GM12864 (cell line): ENCODE data around the gene ADAD1.

ENCODE experiments used
- DNase-seq: peaks from one replicate; pipeline ENCODE4 v3.0.0-alpha.2; 2011; ENCODE audit warnings: low read depth
- H3K4me3 ChIP-seq: 2 replicates; pipeline ENCODE4 v1.5.1; 2011; ENCODE audit warnings: mild to moderate bottlenecking, low read depth, low read length, control low read depth
- CTCF ChIP-seq: IDR thresholded peaks from 2 replicates; pipeline ENCODE4 v1.5.1; 2011; ENCODE audit warnings: low read depth, mild to moderate bottlenecking, moderate library complexity, low read length, control low read depth, inconsistent platforms; ENCODE audit errors: missing control alignments

The ADAD1 gene

DNA sequence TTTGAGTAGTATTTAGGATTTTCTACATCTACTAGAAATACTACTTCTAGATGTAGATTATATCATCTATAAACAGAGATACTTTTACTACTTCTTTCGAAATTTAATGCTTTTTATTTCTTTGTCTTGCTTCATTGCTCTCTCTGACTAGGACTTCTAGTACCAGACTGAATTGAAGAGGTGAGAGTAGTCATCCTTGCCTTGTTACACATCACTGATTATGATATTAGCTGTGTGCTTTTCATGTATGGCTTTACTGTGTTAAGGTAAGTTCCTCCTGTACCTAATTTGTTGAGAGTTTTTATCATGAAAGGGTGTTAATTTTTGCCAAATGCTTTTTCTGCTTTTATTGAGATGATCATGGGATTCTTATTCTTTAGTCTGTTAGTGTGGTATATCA lies 97.3 kb downstream of the ADAD1 start:
- no peak overlapping the region for H3K4me3 ChIP-seq
- DNase-seq: no peak

GRCh38 chr4:122476745-122477144 lies 97.9 kb downstream of the ADAD1 start:
- no peak for TF ChIP-seq CTCF
- no peak for DNase-seq
- H3K4me3 ChIP-seq: no peak overlapping the region

More for the DNA sequence above, 97.3 kb downstream of the ADAD1 start:
- no peak for TF ChIP-seq CTCF
